Activated effector memory CD4-positive, alpha-beta T cell treated with Interleukin-2 at 50 U/mL for 16 hours (primary cell): ENCODE data around the gene CCDC88C.

Experiments used
- DNase-seq: peaks from one replicate; pipeline ENCODE4 v3.0.0-alpha.2; 2020

Gene CCDC88C

GRCh38 chr14:91303924-91304229, 113.7 kb downstream of the CCDC88C start:
- DNase-seq, result no peak

GRCh38 chr14:91303091-91303923, 114.3 kb downstream of the CCDC88C start:
- DNase-seq, result peak; percentile 27

- no peak for DNase-seq
Measured at GRCh38 chr14:91302391-91302790, 115.2 kb downstream of the CCDC88C start.

- no peak for DNase-seq
Measured at GRCh38 chr14:91300957-91301356, 116.7 kb downstream of the CCDC88C start.

- DNase-seq, result no peak
Measured at GRCh38 chr14:91300283-91300895, 117.2 kb downstream of the CCDC88C start.

- DNase-seq, result no peak
Measured at GRCh38 chr14:91299121-91300115, 118.2 kb downstream of the CCDC88C start.

- DNase-seq, result no peak
Measured at GRCh38 chr14:91298576-91298975, 119.0 kb downstream of the CCDC88C start.

- DNase-seq, result no peak
Measured at GRCh38 chr14:91297081-91297711, 120.4 kb downstream of the CCDC88C start.

- DNase-seq, result no peak
Measured at GRCh38 chr14:91295851-91296796, 121.5 kb downstream of the CCDC88C start.

- no peak for DNase-seq
Measured at GRCh38 chr14:91295276-91295845, 122.3 kb downstream of the CCDC88C start.

GRCh38 chr14:91294153-91294552, 123.5 kb downstream of the CCDC88C start:
- DNase-seq, result no peak

- DNase-seq, result no peak
Measured at GRCh38 chr14:91293281-91293680, 124.3 kb downstream of the CCDC88C start.

GRCh38 chr14:91292491-91292890, 125.1 kb downstream of the CCDC88C start:
- no peak for DNase-seq

GRCh38 chr14:91291786-91292405, 125.7 kb downstream of the CCDC88C start:
- no peak for DNase-seq

- no peak for DNase-seq
Measured at GRCh38 chr14:91290986-91291385, 126.6 kb downstream of the CCDC88C start.

GRCh38 chr14:91289464-91289863, 128.2 kb downstream of the CCDC88C start:
- DNase-seq, result no peak

GRCh38 chr14:91288876-91289275, 128.7 kb downstream of the CCDC88C start:
- no peak for DNase-seq

GRCh38 chr14:91286530-91286937, 131.1 kb downstream of the CCDC88C start:
- peak; percentile 66 for DNase-seq

GRCh38 chr14:91284791-91285548, 132.7 kb downstream of the CCDC88C start:
- no peak for DNase-seq
